GM10266 (cell line): ENCODE measurements around the gene KATNBL1.

ENCODE experiments used
- DNase-seq: peaks from one replicate; pipeline ENCODE4 v3.0.0; 2012; ENCODE audit errors: extremely low spot score
- CTCF ChIP-seq: IDR thresholded peaks from 2 replicates; pipeline ENCODE4 v1.5.1; 2012; ENCODE audit warnings: mild to moderate bottlenecking, low read depth; ENCODE audit not compliant: control insufficient read depth, insufficient read depth; ENCODE audit errors: missing control alignments

Gene KATNBL1

GRCh38 chr15:34101366-34102174 lies 108.3 kb downstream of the KATNBL1 start, which contains the start of the genes EMC7 and PGBD4:
EMC7 (minus strand) TSS chr15:34101862; CDS start chr15:34101839, 23 bp downstream.
PGBD4 (plus strand) TSS chr15:34102083; CDS start chr15:34102532, 449 bp downstream.
- peak; percentile 86 for DNase-seq
- TF ChIP-seq CTCF: no peak

DNA sequence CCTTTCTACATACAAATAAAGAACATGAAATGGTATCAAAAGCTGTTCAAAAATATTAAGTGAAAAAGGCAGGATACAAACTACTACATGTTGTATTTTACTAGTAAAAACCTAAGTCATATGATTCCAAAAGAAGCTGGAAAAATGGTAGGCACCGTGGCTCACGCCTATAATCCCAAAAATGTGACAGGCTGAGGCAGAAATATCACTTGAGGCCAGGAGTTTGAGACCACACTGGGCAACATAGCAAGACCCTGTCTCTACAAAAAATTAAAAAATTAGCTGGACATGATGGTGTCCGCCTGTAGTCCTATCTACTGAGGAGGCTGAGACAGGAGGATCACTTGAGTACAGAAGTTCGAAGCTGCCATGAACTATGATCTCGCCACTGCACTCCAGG lies 110.0 kb downstream of the KATNBL1 start:
- TF ChIP-seq CTCF: no peak
- DNase-seq: no peak
